GM21825 (cell line): ENCODE results near the gene IGF2R.
"Not testable (repeated sequence)": the region's sequence is repeated elsewhere in the genome, so short reads cannot be mapped to it uniquely, and the experiment has no call there.

Experiments used
- ATAC-seq: cut with Tn5 transposase; IDR thresholded peaks from one replicate; pipeline ENCODE4 v1.9.1; 2021; ENCODE audit warnings: mild to moderate bottlenecking, moderate library complexity; ENCODE audit not compliant: unreplicated experiment

Gene IGF2R

DNA sequence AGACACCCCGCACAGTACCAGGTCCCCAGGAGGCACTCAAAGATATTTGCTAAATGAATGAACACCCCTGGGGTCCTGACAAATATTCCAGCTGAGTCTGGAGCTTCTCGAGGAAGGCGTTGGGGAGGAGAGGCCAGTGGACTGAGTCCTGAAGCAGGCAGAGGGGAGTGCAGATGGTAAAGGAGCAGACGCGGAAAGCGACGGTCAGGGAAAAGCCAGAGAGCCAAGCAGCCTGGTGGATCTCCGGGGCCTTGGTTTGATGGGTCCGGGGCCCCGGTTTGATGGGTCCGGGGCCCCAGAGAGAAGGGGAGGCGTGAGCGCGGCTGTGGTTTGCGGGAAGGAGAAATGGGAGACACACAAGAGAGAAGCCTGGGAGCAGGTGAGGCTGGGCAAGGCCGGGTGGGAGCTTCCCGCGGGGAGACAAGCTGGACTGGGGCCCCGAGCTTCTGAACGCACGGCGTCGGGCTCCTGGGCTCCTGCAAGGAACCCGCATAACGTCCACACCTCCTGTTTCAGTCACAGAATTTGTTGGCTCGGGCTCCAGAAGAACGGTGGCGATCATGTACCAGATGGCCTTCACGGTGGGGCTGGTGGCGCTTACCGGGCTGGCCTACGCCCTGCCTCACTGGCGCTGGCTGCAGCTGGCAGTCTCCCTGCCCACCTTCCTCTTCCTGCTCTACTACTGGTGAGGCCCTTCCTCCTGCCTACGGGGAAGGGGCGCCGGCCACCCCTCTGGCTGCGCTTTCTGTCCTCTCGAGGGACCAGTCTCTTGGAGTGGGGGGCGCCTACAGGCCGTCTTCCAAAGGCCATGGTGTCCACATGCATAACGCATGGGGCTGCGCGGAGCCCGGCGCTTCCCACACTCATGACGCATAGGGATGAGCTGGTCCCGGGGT lies 164.8 kb downstream of the IGF2R start:
- no peak for ATAC-seq

- not testable (repeated sequence) for ATAC-seq
Measured at GRCh38 chr6:160134337-160134751, 165.5 kb downstream of the IGF2R start.

GRCh38 chr6:160134779-160135547 lies 166.1 kb downstream of the IGF2R start:
- no peak for ATAC-seq

DNA sequence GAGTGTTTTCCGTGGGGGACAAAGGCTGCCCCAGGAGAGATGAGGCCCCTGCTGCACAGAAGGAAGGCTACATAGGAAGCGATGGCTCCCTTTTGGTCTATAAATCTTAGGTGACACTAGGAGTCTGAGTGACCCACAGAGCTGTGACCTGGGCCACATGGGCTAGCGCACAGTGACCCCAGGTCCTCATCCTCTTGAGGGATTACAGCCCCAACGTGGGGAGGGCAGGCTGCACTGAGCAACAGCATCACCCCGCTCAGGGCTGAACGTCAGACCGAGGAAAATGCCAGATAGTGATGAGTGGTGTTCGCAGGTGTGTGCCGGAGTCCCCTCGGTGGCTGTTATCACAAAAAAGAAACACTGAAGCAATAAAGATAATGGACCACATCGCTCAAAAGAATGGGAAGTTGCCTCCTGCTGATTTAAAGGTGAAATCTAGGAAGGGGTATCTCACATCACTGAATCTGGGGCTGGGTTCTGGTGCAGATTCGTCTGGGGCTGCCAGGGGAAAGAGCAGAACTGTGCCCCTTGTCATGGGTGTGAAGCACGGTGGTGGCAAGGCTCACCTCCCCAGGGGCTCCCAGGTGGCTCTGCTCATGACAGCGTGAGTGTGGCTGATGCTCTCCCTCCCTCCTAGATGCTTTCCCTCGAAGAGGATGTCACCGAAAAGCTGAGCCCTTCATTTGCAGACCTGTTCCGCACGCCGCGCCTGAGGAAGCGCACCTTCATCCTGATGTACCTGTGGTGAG lies 167.2 kb downstream of the IGF2R start:
- no peak for ATAC-seq

GRCh38 chr6:160137130-160137988 lies 168.5 kb downstream of the IGF2R start:
- ATAC-seq: no peak

GRCh38 chr6:160137989-160138835 lies 169.3 kb downstream of the IGF2R start:
- peak; percentile 65 for ATAC-seq

DNA sequence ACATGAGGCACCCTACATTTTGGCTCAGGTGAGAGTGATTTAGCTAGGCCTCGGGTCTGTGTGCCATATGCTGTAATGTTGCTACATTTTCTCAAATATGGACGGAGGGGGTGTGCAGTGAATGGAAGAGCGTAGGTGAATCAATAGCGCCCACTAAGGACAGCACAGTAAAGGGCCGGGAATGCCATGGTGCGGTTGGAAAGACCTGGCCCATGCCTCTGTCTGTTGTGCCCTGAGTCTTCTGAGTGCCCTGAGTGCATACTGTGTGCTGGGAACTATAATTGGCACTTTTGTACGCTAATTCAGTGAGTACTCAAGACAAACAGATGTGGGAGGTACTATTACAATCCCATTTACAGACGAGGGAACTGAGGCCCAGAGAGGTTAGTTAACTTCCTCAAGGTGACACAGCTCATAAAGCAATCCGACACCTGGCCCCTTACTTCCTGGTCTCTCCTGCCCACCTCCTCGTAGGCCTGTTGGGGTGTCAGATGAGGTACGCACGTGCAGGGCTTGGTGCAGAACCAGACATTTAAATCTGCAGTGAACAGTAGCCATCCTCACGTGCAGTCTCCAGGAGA lies 170.0 kb downstream of the IGF2R start:
- ATAC-seq: no peak

DNA sequence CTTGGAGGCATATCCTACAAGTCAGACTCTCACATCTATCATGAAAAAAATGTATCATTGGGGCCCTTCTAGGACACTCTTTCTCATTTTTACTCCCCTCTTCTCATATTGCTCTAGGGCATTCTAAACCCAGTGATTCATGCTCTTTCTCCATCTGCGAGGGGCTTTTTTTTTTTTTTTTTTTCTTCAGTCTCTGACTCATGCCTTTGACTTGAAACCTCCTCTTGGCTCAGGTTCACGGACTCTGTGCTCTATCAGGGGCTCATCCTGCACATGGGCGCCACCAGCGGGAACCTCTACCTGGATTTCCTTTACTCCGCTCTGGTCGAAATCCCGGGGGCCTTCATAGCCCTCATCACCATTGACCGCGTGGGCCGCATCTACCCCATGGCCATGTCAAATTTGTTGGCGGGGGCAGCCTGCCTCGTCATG lies 170.6 kb downstream of the IGF2R start:
- ATAC-seq: no peak

- not testable (repeated sequence) for ATAC-seq
Measured at GRCh38 chr6:160140493-160140892, 171.6 kb downstream of the IGF2R start.

GRCh38 chr6:160141001-160141726 lies 172.3 kb downstream of the IGF2R start:
- no peak for ATAC-seq

DNA sequence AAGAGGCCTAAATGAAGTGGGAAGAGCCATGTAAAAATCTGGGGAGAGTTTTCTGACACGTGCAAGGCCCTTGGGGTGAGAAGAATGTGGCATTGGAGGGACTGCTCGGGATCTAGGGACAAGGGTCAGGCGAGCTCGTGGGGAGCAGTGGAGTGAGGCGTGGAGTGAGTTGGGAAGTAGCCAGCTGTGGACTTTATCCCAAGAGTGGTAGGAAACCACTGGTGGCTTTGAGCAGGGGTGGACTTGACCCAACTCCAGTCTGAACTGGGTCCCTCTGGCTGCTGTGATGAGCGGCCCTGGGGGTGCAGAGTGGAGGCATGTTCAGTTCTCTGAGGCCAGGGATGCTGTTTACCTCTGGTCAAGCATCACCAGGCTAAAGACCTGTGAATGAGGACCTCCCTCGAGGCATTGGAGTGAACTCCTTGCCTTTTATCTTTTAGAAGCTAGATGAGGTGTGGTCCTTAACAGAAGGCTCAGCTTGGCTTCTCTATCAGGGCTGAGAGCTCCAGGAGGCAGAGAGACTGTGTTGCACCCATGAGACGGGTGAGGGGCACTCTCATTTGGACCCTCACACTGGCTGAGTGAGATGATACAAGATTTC lies 173.3 kb downstream of the IGF2R start:
- no peak for ATAC-seq

- no peak for ATAC-seq
Measured at GRCh38 chr6:160146454-160147145, 177.7 kb downstream of the IGF2R start.

GRCh38 chr6:160147146-160147536 lies 178.3 kb downstream of the IGF2R start:
- ATAC-seq: no peak

DNA sequence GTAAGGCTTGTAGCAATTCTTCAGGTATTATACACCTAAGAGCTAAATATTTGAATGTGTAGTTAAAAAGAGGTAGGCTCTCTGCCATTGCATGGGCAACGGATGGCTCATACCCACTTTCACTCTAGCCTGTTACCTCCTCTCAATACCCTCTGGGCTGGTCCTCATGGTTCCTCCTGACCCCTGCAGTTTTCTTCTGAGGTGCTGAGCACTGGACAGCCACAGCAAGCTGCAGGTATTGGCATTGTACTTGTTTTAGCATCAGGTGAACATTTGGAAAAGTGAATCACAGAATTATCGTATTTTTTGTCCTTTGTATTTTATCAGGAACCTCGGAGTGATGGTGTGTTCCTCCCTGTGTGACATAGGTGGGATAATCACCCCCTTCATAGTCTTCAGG lies 185.6 kb downstream of the IGF2R start:
- ATAC-seq: no peak

DNA sequence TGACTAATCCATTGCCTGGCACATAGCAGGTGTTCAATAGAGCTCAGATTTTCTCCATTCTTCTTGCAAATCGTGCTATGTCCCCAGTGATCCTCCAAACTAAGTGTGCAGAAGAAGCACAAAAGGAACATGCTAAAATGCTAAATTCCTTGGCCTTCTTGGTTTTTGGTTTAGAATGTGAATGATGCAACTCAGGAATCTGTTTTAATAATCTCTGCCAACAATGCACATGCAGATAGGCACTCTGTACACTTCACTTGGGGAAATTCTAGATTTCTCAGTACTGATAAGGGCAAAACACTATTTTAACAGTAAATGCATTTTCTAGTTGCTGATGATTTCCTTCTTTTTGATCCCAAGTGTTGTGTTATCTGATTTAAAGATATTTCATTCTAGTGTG lies 188.0 kb downstream of the IGF2R start:
- ATAC-seq: no peak

DNA sequence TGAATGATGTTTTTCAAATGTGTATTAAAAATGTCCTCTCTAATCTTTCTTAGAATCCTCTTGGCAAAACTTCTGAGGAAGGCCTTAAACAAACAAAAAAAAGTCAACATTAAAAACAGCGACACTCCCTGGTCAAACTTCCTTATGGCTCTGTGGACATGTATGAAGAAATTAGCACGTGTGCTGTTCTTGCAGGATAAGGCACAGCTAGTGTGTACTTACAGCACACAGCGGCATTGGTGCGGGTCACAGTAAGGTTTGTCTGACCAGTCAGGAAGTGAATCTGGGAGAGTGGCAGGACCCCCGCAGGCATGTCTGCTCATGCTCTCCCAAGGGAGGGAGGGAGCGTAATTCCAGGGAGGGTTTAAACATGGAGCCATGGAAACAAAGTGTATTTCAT lies 191.6 kb downstream of the IGF2R start:
- ATAC-seq: no peak
